A673 (cell line): ENCODE results near the gene CSF3. TPM values are rescaled to one million over a fixed set of nuclear protein-coding genes. Genes with fewer than 3 reads are reported as not detected.

Source experiments
- BruUV-seq: library from RNA; stranded (reverse); fragments of 400-500 nt; replicated peaks from 2 replicates; lab custom pipeline; 2021; lab: Mats Ljungman, UMichigan
- CTCF ChIA-PET: fragments of 300-600 bp; sonication (Branson Sonifier 250); formaldehyde crosslinking; loops from one replicate; lab custom pipeline; 2022; ENCODE audit warnings: antibody characterized with exemption; lab: Charles Lee
- POLR2A ChIA-PET: fragments of 300-600 bp; sonication (Branson Sonifier 250); formaldehyde crosslinking; loops from one replicate; lab custom pipeline; 2022; ENCODE audit warnings: antibody characterized with exemption; ENCODE audit not compliant: low non-redundant PET; lab: Charles Lee
- DNase-seq: peaks from one replicate; pipeline ENCODE4 v3.0.0-alpha.2; 2015; ENCODE audit warnings: low spot score
- H3K27ac ChIP-seq: fragments of 200-600 bp; sonication (generic); 2 replicates; pipeline ENCODE4 v1.5.1; 2016; ENCODE audit warnings: mixed run types, low read depth, mild to moderate bottlenecking, mixed read lengths, antibody characterized with exemption, low read length; ENCODE audit not compliant: poor library complexity, severe bottlenecking
- H3K27me3 ChIP-seq: fragments of 200-600 bp; sonication (generic); replicated peaks from 2 replicates; pipeline ENCODE4 v1.6.1; 2017; ENCODE audit warnings: mixed run types, low read depth, mild to moderate bottlenecking, mixed read lengths, antibody characterized with exemption, low read length; ENCODE audit not compliant: insufficient read depth, poor library complexity
- H3K36me3 ChIP-seq: fragments of 200-600 bp; sonication (generic); 2 replicates; pipeline ENCODE4 v1.6.1; 2016; ENCODE audit warnings: mixed run types, mild to moderate bottlenecking, mixed read lengths, antibody characterized with exemption, low read length; ENCODE audit not compliant: insufficient read depth, poor library complexity, severe bottlenecking
- H3K4me1 ChIP-seq: fragments of 200-600 bp; sonication (generic); 2 replicates; pipeline ENCODE4 v1.6.1; 2017; ENCODE audit warnings: mixed run types, mild to moderate bottlenecking, mixed read lengths, antibody characterized with exemption, low read length; ENCODE audit not compliant: insufficient read depth, poor library complexity, severe bottlenecking
- H3K4me3 ChIP-seq: fragments of 200-600 bp; sonication (generic); 2 replicates; pipeline ENCODE4 v1.5.1; 2016; ENCODE audit warnings: low read depth, mixed run types, mild to moderate bottlenecking, mixed read lengths, low read length; ENCODE audit not compliant: poor library complexity, severe bottlenecking
- H3K9me3 ChIP-seq: fragments of 200-600 bp; sonication (generic); 2 replicates; pipeline ENCODE4 v1.6.1; 2016; ENCODE audit warnings: mixed run types, low read depth, mild to moderate bottlenecking, mixed read lengths, antibody characterized with exemption, low read length; ENCODE audit not compliant: poor library complexity, severe bottlenecking
- EZH2 ChIP-seq: fragments of 200-600 bp; sonication (generic); IDR thresholded peaks from 2 replicates; pipeline ENCODE4 v1.6.1; 2017; ENCODE audit warnings: borderline replicate concordance, low read depth, mild to moderate bottlenecking, mixed read lengths, antibody characterized with exemption, low read length; ENCODE audit not compliant: poor library complexity, severe bottlenecking
- intact Hi-C: fragments of 100-400 bp; cut with micrococcal nuclease; formaldehyde crosslinking; loops from one replicate; pipeline ENCODE4 v1.10.0; 2022; ENCODE audit not compliant: unreplicated experiment
- total RNA-seq: library from RNA; stranded (reverse); gene quantifications from 2 replicates; pipeline ENCODE4 v1.2.3, GENCODE V29; 2021
- TF ChIP-seq, protein P1 (sequence below): fragments of 300-800, 200-600 bp; sonication (generic); conservative IDR thresholded peaks from 2 replicates; pipeline ENCODE4 v1.5.1; 2017; ENCODE audit warnings: low read depth, mild to moderate bottlenecking, antibody characterized with exemption, low read length, moderate library complexity, mixed read lengths

Gene CSF3
- total RNA-seq, 1 experiment from 2014 or later, result not detected

DNA sequence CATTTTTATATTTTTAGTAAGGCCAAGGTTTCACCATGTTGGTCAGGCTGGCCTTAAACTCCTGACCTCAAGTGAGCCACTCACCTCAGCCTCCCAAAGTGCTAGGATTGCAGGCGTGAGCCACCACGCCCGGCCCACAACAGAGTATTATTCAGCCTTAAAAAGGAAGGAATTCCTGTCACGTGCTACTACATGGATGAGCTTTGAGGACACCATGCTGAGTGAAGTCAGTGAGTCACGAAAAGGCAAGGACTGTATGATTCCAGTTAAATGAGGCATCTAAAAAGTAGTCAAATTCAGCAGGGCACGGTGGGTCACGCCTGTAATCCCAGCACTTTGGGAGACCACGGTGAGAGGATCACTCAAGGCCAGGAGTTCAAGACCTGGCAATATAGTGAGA lies 9.7 kb downstream of the CSF3 start:
- no peak overlapping the region for H3K4me3 ChIP-seq
- H3K27me3 ChIP-seq, result no peaks in the 10 kb centered on the region
- no peak for TF ChIP-seq EZH2
- TF ChIP-seq, protein P1, sequence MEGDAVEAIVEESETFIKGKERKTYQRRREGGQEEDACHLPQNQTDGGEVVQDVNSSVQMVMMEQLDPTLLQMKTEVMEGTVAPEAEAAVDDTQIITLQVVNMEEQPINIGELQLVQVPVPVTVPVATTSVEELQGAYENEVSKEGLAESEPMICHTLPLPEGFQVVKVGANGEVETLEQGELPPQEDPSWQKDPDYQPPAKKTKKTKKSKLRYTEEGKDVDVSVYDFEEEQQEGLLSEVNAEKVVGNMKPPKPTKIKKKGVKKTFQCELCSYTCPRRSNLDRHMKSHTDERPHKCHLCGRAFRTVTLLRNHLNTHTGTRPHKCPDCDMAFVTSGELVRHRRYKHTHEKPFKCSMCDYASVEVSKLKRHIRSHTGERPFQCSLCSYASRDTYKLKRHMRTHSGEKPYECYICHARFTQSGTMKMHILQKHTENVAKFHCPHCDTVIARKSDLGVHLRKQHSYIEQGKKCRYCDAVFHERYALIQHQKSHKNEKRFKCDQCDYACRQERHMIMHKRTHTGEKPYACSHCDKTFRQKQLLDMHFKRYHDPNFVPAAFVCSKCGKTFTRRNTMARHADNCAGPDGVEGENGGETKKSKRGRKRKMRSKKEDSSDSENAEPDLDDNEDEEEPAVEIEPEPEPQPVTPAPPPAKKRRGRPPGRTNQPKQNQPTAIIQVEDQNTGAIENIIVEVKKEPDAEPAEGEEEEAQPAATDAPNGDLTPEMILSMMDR, result no peak
- no peaks in the 10 kb centered on the region for H3K36me3 ChIP-seq
- H3K9me3 ChIP-seq, result no peaks in the 10 kb centered on the region
- POLR2A ChIA-PET, result no interaction called here
- H3K4me1 ChIP-seq, result no peaks in the 10 kb centered on the region
- H3K27ac ChIP-seq, result no peak overlapping the region
- intact Hi-C loops, result no loop called here
- no peak for DNase-seq
- CTCF ChIA-PET, result no interaction called here
- BruUV-seq, result no TSS peak

DNA sequence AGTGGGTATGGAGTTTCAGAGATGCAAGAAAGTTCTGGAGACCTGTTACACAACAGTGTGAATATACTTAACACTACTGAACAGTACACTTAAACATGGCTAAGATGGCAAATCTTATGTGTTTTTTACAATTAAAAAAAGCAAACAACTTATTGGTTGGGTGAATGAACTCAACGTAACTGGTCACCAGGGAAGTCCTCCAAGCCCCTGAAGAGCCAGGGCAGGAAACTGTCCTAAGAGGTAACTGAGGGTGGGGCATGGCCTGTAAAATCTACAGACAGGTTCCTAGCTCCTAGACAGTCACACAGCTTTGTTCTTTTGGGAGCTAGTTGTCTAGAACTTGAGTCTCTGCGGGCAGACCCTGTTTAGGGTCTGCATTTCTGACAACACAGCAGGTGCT lies 10.3 kb downstream of the CSF3 start:
- H3K27ac ChIP-seq, result no peak overlapping the region

DNA sequence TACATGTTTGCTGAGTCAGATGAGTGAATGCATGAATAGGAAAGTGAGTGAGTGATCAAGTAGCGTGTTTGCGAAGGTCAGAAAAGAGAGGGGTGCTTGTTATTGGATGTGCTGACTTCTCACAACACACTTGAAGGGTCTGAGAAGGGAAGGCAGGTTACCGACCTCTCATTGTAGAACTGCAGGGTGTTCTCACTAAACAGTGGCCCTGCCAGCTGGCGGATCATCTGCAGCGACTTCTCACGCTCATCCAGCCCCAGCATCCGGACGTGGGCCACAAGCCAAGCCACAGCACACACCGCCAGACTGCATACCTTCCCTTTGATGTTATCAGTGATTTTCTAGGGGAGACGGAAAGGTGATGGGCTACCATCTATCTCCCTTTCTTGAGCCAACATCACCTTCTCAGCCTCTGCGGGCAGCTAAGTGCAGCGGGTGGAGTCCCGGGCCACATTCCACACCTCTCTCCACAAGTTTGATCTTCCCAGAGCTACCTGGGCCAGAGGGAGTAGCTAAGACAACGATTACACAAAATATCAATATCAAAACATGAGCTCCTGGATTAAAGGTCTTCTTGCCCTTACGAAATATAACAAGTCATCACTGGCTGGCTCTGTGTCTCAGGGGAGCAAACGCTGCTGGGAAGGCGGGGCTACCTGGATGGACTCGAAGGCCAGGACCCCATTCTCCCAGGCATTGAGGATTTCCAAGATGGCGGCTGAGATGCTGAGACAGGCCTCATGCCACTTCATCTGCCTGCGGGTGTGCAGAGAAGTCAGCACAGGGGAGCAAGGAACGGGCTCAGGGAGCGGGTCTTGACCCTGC lies 11.0 kb downstream of the CSF3 start:
- intact Hi-C loops, result no loop called here
- Histone ChIP-seq H3K4me1 (no peaks in the 10 kb centered on the region), H3K27me3 (no peaks in the 10 kb centered on the region), H3K27ac (no peak overlapping the region), H3K36me3 (no peaks in the 10 kb centered on the region), H3K9me3 (no peaks in the 10 kb centered on the region), H3K4me3 (no peak overlapping the region)
- no peak for TF ChIP-seq EZH2
- TF ChIP-seq, protein P1, result no peak
- ChIA-PET CTCF (no interaction called here), POLR2A (no interaction called here)
- BruUV-seq, result no TSS peak
- no peak for DNase-seq

More for the DNA sequence above, 10.3 kb downstream of the CSF3 start:
- Histone ChIP-seq H3K27me3 (no peaks in the 10 kb centered on the region), H3K9me3 (no peaks in the 10 kb centered on the region), H3K4me3 (no peak overlapping the region), H3K4me1 (no peaks in the 10 kb centered on the region), H3K36me3 (no peaks in the 10 kb centered on the region)
- TF ChIP-seq, protein P1, result no peak
- TF ChIP-seq EZH2, result no peak
- no peak for DNase-seq
- POLR2A ChIA-PET, result no interaction called here
- intact Hi-C loops, result no loop called here
- CTCF ChIA-PET, result no interaction called here
- no TSS peak for BruUV-seq
